ENCODE results near the gene NPAS3.

DNA sequence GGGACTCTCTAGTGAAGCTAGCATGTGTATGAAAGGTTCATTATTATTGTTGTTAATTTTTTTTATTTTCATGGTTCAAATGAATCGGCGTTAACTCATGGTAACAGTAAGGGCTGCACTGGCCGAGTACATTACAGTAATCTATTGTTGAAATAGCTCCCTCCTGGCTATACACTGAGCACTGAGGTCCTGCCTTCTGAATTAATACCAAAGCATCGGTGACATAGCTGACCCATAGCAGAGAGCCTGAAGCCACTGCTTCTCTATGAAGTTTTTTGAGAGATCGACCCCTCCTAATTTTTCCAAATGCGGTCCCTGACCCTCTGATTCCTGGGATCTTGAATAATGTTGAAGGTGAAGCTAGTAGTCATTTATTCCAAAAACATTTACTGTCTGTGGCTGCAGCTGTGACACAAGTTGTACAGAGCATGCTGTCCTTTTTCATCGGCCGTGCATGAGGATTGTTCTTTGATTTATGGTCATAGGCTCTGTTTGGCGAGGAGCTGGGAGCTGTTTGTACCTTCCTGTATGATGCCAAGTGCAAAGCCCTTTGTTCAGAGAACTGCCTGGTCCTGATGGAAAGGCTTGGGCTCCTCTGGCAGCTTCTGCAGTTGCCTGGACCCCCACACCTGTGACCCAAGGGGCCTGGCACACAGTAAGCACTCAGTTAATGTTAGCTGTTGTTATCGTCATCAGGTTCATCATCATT lies 525.7 kb downstream of the NPAS3 start:
- TF ChIP-seq POLR2AphosphoS5 (IDR thresholded peaks at IDR 0.05; ENCODE audit: borderline replicate concordance, low read depth, low read length) (no peak), EZH2 (IDR thresholded peaks at IDR 0.05) (no peak), FOXP2 (optimal IDR thresholded peaks at IDR 0.05; ENCODE audit: control extremely low read depth, extremely low read length, insufficient read depth) (no peak)
